K562 (cell line): ENCODE results near the gene ANKRD31. TPM values are rescaled to one million over a fixed set of nuclear protein-coding genes. Genes with fewer than 3 reads are reported as not detected.

Experiments used
- ATAC-seq: fragments of 200-7000 bp; cut with Tn5 transposase; 3 replicates; pipeline ENCODE4 v1.9.1; 2020; ENCODE audit warnings: moderate library complexity
- BruUV-seq: library from RNA; stranded (reverse); fragments of 400-500 nt; replicated peaks from 2 replicates; lab custom pipeline; 2021; lab: Mats Ljungman, UMichigan
- CTCF ChIA-PET: fragments of 300-600 bp; formaldehyde crosslinking; extraction: SDS; loops from one replicate; lab custom pipeline; 2021; ENCODE audit warnings: low intra/inter-chr PET ratio; lab: Yijun Ruan, JAX
- POLR2A ChIA-PET: fragments of 300-600, 350-650 bp; sonication (Branson Sonifier 250); formaldehyde crosslinking; extraction: SDS; loops from one replicate; lab custom pipeline; 2021; ENCODE audit warnings: antibody characterized with exemption, inconsistent platforms; lab: Yijun Ruan, JAX
- DNase-seq, 4 experiments: peaks; one replicate each; pipeline versions ENCODE4 v3.0.0 to v3.0.0-alpha.2; 2011 to 2018; ENCODE audit warnings: low spot score in 3 of 4, mixed read lengths in 3 of 4; ENCODE audit errors: extremely low read depth in 1 of 4
- FAIRE-seq: peaks from 2 replicates; lab custom pipeline; 2011; peaks lifted over from hg19 to GRCh38; lab: Jason Lieb, UNC
- H2AFZ ChIP-seq: 2 replicates; pipeline ENCODE4 v1.6.0; 2011; ENCODE audit warnings: low read depth, low read length, control low read depth, inconsistent platforms
- H3K27ac ChIP-seq: fragments of 200-600 bp; 3 replicates; pipeline ENCODE4 v1.8.0; 2011; ENCODE audit warnings: low read depth, mild to moderate bottlenecking, control low read depth, inconsistent platforms, low read length, moderate library complexity, mixed read lengths; ENCODE audit errors: extremely low read depth
- H3K27me3 ChIP-seq, 2 experiments: fragments of 300-600 bp in 1 of 2; 2 replicates in 1 of 2; 3 replicates in 1 of 2; pipeline versions ENCODE4 v1.6.0 to v1.8.0; 2011; ENCODE audit warnings: inconsistent platforms in 2 of 2, low read length in 2 of 2, mild to moderate bottlenecking in 1 of 2, mixed read lengths in 1 of 2, moderate library complexity in 1 of 2; ENCODE audit not compliant: control insufficient read depth in 2 of 2, insufficient read depth in 2 of 2
- H3K36me3 ChIP-seq: fragments of 300-600 bp; 3 replicates; pipeline ENCODE4 v1.8.0; 2011; ENCODE audit warnings: mild to moderate bottlenecking, low read length, inconsistent platforms; ENCODE audit not compliant: control insufficient read depth, insufficient read depth
- H3K4me1 ChIP-seq, 2 experiments: fragments of 200-600 bp in 1 of 2; replicated peaks in 1 of 2; 2 replicates in 1 of 2; 3 replicates in 1 of 2; pipeline versions ENCODE4 v1.5.1 to v1.8.0; 2011; ENCODE audit warnings: inconsistent platforms in 2 of 2, low read length in 2 of 2, mild to moderate bottlenecking in 1 of 2, mixed read lengths in 1 of 2, moderate library complexity in 1 of 2; ENCODE audit not compliant: control insufficient read depth in 2 of 2, insufficient read depth in 2 of 2
- H3K4me2 ChIP-seq: 2 replicates; pipeline ENCODE4 v1.6.1; 2011; ENCODE audit warnings: low read length, control low read depth, inconsistent platforms, mixed read lengths; ENCODE audit not compliant: insufficient read depth
- H3K4me3 ChIP-seq: fragments of 200-600 bp; sonication (generic), shearing (Covaris generic); 2 replicates; pipeline ENCODE4 v1.5.1; 2016; ENCODE audit warnings: control low read depth, inconsistent platforms
- H3K79me2 ChIP-seq: fragments of 200-600 bp; 3 replicates; pipeline ENCODE4 v1.8.0; 2011; ENCODE audit warnings: low read length, inconsistent platforms; ENCODE audit not compliant: control insufficient read depth, insufficient read depth
- H3K9ac ChIP-seq, 2 experiments: 2 replicates each; pipeline versions ENCODE4 v1.6.0 to v1.6.1; 2011; ENCODE audit warnings: low read depth in 2 of 2, low read length in 2 of 2, control low read depth in 1 of 2, inconsistent platforms in 1 of 2, mild to moderate bottlenecking in 1 of 2, mixed read lengths in 1 of 2; ENCODE audit not compliant: insufficient read depth in 1 of 2
- H3K9me1 ChIP-seq: one replicate; pipeline ENCODE4 v1.6.0; 2011; ENCODE audit warnings: inconsistent platforms, mild to moderate bottlenecking, low read length, moderate library complexity; ENCODE audit not compliant: control insufficient read depth, insufficient read depth
- H3K9me3 ChIP-seq: replicated peaks from 2 replicates; pipeline ENCODE4 v1.5.1; 2011; ENCODE audit warnings: low read depth, low read length, inconsistent platforms; ENCODE audit not compliant: control insufficient read depth, insufficient read depth
- H4K20me1 ChIP-seq: replicated peaks from 2 replicates; pipeline ENCODE4 v1.6.1; 2011; ENCODE audit warnings: low read length, inconsistent platforms, mixed read lengths; ENCODE audit not compliant: control insufficient read depth, insufficient read depth
- CHCHD3 ChIP-seq: fragments of 250-450 bp; sonication (Bioruptor Pico); IDR thresholded peaks from 2 replicates; pipeline ENCODE4 v2.1.2; 2022; ENCODE audit warnings: mild to moderate bottlenecking
- CXXC5 ChIP-seq: fragments of 250-450 bp; sonication (Bioruptor Pico); IDR thresholded peaks from 2 replicates; pipeline ENCODE4 v1.8.0; 2022; ENCODE audit warnings: inconsistent platforms, mild to moderate bottlenecking, moderate library complexity
- DNMT1 ChIP-seq: fragments of 450-650 bp; IDR thresholded peaks from 2 replicates; pipeline ENCODE4 v1.6.1; 2016; ENCODE audit warnings: antibody characterized with exemption, mild to moderate bottlenecking
- NBN ChIP-seq: fragments of 450-650 bp; IDR thresholded peaks from 2 replicates; pipeline ENCODE4 v1.6.1; 2016; ENCODE audit warnings: low read depth, mild to moderate bottlenecking
- NFE2L1 ChIP-seq: fragments of 450-650 bp; IDR thresholded peaks from 2 replicates; pipeline ENCODE4 v1.6.1; 2016; ENCODE audit warnings: missing genetic modification characterization, low read depth, mild to moderate bottlenecking, missing compliant biosample characterization, moderate library complexity, borderline replicate concordance
- TAF9B ChIP-seq: fragments of 450-650 bp; IDR thresholded peaks from 2 replicates; pipeline ENCODE4 v1.6.1; 2018; ENCODE audit warnings: mild to moderate bottlenecking; ENCODE audit not compliant: partially characterized antibody
- WGBS: fragments of 100-300 bp; shearing (Covaris generic); methylation state at CpG from one replicate; pipeline ENCODE4 v1.1.6; 2016; ENCODE audit warnings: low coverage, mixed read lengths; ENCODE audit not compliant: insufficient coverage; ENCODE audit errors: missing lambda C conversion rate; 5-methylcytosine and 5-hydroxymethylcytosine counted together
- in situ Hi-C: fragments of 300-500 bp; cut with MboI; formaldehyde crosslinking; loops from 4 replicates; pipeline ENCODE4 v1.15.0; 2018; ENCODE audit warnings: inconsistent platforms, mixed read lengths
- intact Hi-C: fragments of 100-400 bp; cut with micrococcal nuclease; formaldehyde crosslinking; loops from 2 replicates; pipeline ENCODE4 v1.14.2; 2022
- polyA plus RNA-seq, 8 experiments: library from polyadenylated mRNA; depleted of rRNA in 4 of 8; stranded (reverse) in 5 of 8; unstranded in 3 of 8; fragments of >200 nt; fragmentation: Nextera tagmentation in 2 of 8; fragmentation: Illumina TruSeq in 1 of 8; extraction: Ambion mirVana in 2 of 8; extraction: Trizol in 1 of 8; gene quantifications; 2 replicates each; pipeline versions ENCODE4 v1.2.1 to v1.2.3, GENCODE V29; 2011 to 2014; ENCODE audit warnings: inconsistent platforms in 1 of 8, missing spikeins in 1 of 8
- total RNA-seq, 7 experiments: library from RNA; depleted of rRNA in 6 of 7; stranded (reverse); fragments of >200 nt in 6 of 7; fragmentation: Illumina TruSeq in 2 of 7; extraction: Trizol in 2 of 7; gene quantifications; 2 replicates each; pipeline versions ENCODE4 v1.2.1 to v1.2.3, GENCODE V29; 2011 to 2021; ENCODE audit warnings: low replicate concordance in 1 of 7
- TF ChIP-seq, protein P1 (sequence below), 3 experiments: fragments of 200-800 bp in 1 of 3; fragments of 250-450 bp in 1 of 3; fragments of 450-650 bp in 1 of 3; sonication (Bioruptor Pico) in 1 of 3; sonication (Bioruptor generic) in 1 of 3; formaldehyde crosslinking in 1 of 3; IDR thresholded peaks; 2 replicates each; pipeline versions ENCODE4 v1.6.1 to v1.8.0; 2016 to 2022; ENCODE audit warnings: mild to moderate bottlenecking in 2 of 3, missing genetic modification characterization in 2 of 3, missing compliant biosample characterization in 1 of 3, moderate library complexity in 1 of 3

Gene ANKRD31
- total and polyA plus RNA-seq, 9 of the 15 experiments (the other 6 are each of a cell fraction or from before 2014, with no cell fraction given) = under 0.01 to 0.11 (median 0.05) TPM; not detected in 1

GRCh38 chr5:75197745-75198144 is 38.9 kb downstream of the ANKRD31 start (continued):
- peak; percentile 62; the same call in 1 of the 2 replicates for TF ChIP-seq NFE2L1 (tag)
- TF ChIP-seq, protein P1, sequence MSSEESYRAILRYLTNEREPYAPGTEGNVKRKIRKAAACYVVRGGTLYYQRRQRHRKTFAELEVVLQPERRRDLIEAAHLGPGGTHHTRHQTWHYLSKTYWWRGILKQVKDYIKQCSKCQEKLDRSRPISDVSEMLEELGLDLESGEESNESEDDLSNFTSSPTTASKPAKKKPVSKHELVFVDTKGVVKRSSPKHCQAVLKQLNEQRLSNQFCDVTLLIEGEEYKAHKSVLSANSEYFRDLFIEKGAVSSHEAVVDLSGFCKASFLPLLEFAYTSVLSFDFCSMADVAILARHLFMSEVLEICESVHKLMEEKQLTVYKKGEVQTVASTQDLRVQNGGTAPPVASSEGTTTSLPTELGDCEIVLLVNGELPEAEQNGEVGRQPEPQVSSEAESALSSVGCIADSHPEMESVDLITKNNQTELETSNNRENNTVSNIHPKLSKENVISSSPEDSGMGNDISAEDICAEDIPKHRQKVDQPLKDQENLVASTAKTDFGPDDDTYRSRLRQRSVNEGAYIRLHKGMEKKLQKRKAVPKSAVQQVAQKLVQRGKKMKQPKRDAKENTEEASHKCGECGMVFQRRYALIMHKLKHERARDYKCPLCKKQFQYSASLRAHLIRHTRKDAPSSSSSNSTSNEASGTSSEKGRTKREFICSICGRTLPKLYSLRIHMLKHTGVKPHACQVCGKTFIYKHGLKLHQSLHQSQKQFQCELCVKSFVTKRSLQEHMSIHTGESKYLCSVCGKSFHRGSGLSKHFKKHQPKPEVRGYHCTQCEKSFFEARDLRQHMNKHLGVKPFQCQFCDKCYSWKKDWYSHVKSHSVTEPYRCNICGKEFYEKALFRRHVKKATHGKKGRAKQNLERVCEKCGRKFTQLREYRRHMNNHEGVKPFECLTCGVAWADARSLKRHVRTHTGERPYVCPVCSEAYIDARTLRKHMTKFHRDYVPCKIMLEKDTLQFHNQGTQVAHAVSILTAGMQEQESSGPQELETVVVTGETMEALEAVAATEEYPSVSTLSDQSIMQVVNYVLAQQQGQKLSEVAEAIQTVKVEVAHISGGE (CRISPR knock-in tag; IDR thresholded peaks at IDR 0.05) = no peak

DNA sequence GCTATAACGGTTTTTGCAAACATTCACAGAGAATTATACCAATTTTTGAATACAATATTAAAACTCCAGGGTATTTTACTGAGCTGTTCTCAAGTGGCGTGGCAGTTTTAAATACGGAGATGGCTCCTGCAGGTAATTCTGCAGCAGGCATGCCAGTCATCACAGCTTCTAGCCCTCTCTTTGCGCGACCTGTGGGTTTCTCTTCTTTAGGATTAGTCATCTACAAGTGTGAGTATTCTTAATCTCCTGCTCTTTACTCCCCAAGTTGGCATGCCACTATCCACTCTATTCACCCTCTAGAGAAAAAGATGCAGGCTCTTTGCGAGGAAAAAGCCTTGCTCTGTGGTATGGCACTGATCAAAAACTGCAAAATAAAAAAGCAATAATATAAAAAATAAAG is 43.9 kb downstream of the ANKRD31 start:
- no peaks in the 10 kb centered on the region for H3K36me3 ChIP-seq
- in situ Hi-C loops (no loop called here), intact Hi-C loops (no loop called here)
- DNase-seq (no peak), FAIRE-seq (no peak), ATAC-seq (no peak)
- no peaks in the 10 kb centered on the region for H3K9me3 ChIP-seq
- H3K27ac ChIP-seq = no peak overlapping the region
- no TSS peak for BruUV-seq
- CTCF ChIA-PET = no interaction called here
- H3K4me3 ChIP-seq = no peak overlapping the region
- H3K27me3 ChIP-seq = no peaks in the 10 kb centered on the region; a peak in 2 of 5 replicates
- H3K9me1 ChIP-seq = no peaks in the 10 kb centered on the region
- H3K9ac ChIP-seq = no peak overlapping the region
- H3K4me2 ChIP-seq = no peak overlapping the region
- 4% methylated on average over 6 of the region's 6 CpGs for WGBS
- no peaks in the 10 kb centered on the region for H4K20me1 ChIP-seq
- H3K79me2 ChIP-seq = no peaks in the 10 kb centered on the region
- no peak overlapping the region for H2AFZ ChIP-seq
- TF ChIP-seq DNMT1 (no peak), TAF9B (no peak), CHCHD3 (no peak), NBN (no peak), CXXC5 (no peak)
- TF ChIP-seq, all 486 proteins: peak for 0
- H3K4me1 ChIP-seq = no peaks in the 10 kb centered on the region; a peak in 1 of 5 replicates
- POLR2A ChIA-PET = no interaction called here
